ENCODE measurements around the gene LMBRD2.
A peak's percentile ranks its signal among the peaks of the same experiment; 100 is the strongest.
"Not testable (repeated sequence)": the region's sequence is repeated elsewhere in the genome, so short reads cannot be mapped to it uniquely, and the experiment has no call there.

Gene LMBRD2

GRCh38 chr5:36151434-36152323, at the start of gene LMBRD2, which contains the start of gene SKP2:
Gene LMBRD2 (minus strand): TSS chr5:36151887. CDS start chr5:36143349, 8,538 bp downstream.
Gene SKP2 (plus strand): TSS chr5:36152111. CDS start chr5:36152263, 152 bp downstream.
- peak; percentile 98 for DNase-seq

- no peak for DNase-seq
These were observed 48.8 kb upstream of the LMBRD2 start for GRCh38 chr5:36200513-36200912.

GRCh38 chr5:36199620-36200019, 47.9 kb upstream of the LMBRD2 start:
- no peak for DNase-seq

- DNase-seq = not testable (repeated sequence)
These were observed 47.1 kb upstream of the LMBRD2 start for GRCh38 chr5:36198783-36199182.

GRCh38 chr5:36198281-36198680, 46.6 kb upstream of the LMBRD2 start:
- DNase-seq = no peak

- DNase-seq = no peak
These were observed 42.1 kb upstream of the LMBRD2 start for GRCh38 chr5:36193746-36194145.

GRCh38 chr5:36184408-36184807, 32.7 kb upstream of the LMBRD2 start:
- DNase-seq = not testable (repeated sequence)

- no peak for DNase-seq
These were observed 30.1 kb upstream of the LMBRD2 start for GRCh38 chr5:36181774-36182173.

GRCh38 chr5:36180556-36181350, 29.1 kb upstream of the LMBRD2 start:
- DNase-seq = no peak

- DNase-seq = no peak
These were observed 28.3 kb upstream of the LMBRD2 start for GRCh38 chr5:36179950-36180349.

- DNase-seq = no peak
These were observed 26.8 kb upstream of the LMBRD2 start for GRCh38 chr5:36178524-36178890.

GRCh38 chr5:36177715-36178523, 26.2 kb upstream of the LMBRD2 start:
- no peak for DNase-seq

- no peak for DNase-seq
These were observed 25.5 kb upstream of the LMBRD2 start for GRCh38 chr5:36177154-36177553.

GRCh38 chr5:36175043-36175442, 23.4 kb upstream of the LMBRD2 start:
- no peak for DNase-seq

GRCh38 chr5:36174119-36174518, 22.4 kb upstream of the LMBRD2 start:
- DNase-seq = peak; percentile 28

- DNase-seq = no peak
These were observed 21.7 kb upstream of the LMBRD2 start for GRCh38 chr5:36173426-36173825.

- peak; percentile 43 for DNase-seq
These were observed 20.9 kb upstream of the LMBRD2 start for GRCh38 chr5:36172599-36172998.

GRCh38 chr5:36170832-36171424, 19.2 kb upstream of the LMBRD2 start:
- no peak for DNase-seq

GRCh38 chr5:36168737-36169136, 17.1 kb upstream of the LMBRD2 start:
- DNase-seq = no peak

- DNase-seq = no peak
These were observed 12.8 kb upstream of the LMBRD2 start for GRCh38 chr5:36164461-36164860.

GRCh38 chr5:36162810-36163486, 11.3 kb upstream of the LMBRD2 start:
- DNase-seq = no peak

- DNase-seq = no peak
These were observed 9.7 kb upstream of the LMBRD2 start for GRCh38 chr5:36161361-36161760.
